Pons (tissue), 1 donor: ENCODE data around the gene IFT172.
A peak's percentile ranks its signal among the peaks of the same experiment; 100 is the strongest.

Experiments used
- DNase-seq: peaks from one replicate; pipeline ENCODE4 v3.0.0-alpha.2; 2016; ENCODE audit warnings: low spot score

IFT172 gene

GRCh38 chr2:27422958-27423357 is 66.6 kb downstream of the IFT172 start:
- DNase-seq, result no peak

GRCh38 chr2:27421660-27422250 is 67.8 kb downstream of the IFT172 start:
- DNase-seq, result no peak

DNA sequence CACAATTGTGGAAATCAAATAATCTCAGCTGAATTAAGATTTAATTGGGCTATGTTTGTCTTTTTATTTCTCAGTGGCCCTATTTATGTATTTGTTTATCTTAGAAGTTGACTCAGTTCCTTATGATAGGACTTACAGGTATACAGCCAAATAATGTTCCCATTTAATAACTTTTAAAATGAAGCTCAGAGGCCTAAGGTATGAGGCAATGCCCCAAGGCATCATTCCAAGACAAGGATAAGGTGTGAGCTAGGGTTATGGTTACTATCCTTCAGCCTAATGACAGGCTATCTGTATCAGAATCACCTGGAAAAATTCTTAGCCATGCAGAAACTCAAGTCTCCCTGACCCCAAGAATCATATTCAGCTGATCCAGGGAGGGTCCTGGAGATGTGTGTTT is 68.5 kb downstream of the IFT172 start:
- DNase-seq, result no peak

DNA sequence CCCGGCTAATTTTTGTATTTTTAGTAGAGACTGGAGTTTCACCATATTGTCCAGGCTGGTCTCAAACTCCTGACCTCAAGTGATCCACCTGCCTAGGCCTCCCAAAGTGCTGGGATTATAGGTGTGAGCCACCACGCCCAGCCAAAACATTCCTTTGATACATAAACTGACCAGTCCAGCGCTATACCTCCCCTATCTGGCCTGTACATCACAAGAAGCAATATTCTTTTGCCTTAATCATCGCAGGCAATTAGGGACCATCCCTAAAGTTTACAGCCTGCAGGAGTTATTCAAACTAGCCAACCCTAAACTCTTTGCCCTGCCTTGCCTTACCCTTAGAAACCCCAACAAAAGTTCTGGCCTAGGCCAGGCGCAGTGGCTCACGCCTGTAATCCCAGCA is 73.4 kb downstream of the IFT172 start:
- DNase-seq, result no peak

GRCh38 chr2:27412419-27413152 is 77.0 kb downstream of the IFT172 start:
- DNase-seq, result no peak

- DNase-seq, result peak; percentile 91
Observed at GRCh38 chr2:27409321-27410073, 80.0 kb downstream of the IFT172 start, which contains the start of gene PPM1G. Gene PPM1G (minus strand): TSS chr2:27409591. CDS start chr2:27409422, 169 bp downstream.

DNA sequence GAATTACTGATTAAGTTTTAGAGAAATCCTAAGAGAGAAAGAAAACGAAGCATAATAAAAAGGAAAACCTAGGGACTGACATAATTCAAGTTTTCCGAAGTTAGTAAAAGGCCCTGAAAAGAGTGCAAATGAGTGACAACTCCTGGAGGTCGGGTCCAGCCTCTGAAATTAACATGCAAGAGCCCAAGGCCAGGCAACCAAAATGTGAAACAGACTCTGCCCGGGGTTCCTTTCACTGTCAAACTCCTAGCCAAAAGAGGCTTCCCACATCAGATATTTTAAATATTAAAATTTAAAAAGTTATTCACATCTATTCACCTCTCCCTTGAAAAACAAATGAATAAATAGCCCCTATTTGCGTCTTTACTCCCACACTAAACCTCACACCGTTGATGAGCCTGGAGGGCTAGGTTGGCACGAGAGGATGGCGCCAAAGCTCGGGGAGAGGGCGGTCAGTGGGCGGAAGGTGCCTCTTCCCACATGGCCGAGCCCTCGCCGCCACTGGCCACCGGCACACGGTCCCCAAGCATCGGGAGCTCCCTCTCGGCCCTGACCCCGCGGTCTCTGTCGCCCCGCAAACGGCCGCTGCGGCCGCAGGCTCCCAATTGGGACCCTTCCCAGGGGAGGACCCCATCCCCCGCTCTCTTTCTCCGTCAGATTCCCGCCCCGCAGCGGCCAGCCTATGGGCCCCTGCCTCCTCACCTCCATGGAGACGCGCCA is 80.8 kb downstream of the IFT172 start:
- no peak for DNase-seq

DNA sequence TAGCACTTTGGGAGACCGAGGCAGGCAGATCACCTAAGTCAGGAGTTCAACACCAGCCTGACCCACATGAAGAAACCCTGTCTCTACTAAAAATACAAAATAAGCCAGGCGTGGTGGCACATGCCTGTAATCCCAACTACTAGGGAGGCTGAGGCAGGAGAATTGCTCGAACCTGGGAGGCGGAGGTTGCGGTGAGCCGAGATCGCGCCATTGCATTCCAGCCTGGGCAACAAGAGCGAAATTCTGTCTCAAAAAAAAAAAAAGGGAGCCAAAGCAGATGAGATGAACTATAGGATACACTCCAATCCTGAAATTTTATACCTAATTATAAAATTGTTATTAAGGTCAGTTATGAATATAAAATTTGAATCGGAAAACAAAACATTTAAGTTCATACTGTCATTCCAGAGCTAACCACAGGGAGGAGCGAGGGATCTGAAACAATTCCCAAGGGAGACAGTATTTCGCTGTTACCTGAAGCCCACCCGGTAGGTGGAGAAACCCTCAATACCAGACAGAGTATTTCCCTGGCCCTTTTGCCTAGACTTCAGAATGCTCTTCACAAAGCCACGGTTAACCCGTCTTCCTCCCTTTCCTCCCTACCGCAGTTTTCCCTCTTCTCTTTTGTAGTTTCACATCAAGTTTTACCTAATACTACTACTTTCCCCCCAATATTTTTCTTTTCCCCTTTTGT is 81.6 kb downstream of the IFT172 start:
- DNase-seq, result peak; percentile 20

GRCh38 chr2:27400348-27401135 is 89.0 kb downstream of the IFT172 start:
- no peak for DNase-seq

DNA sequence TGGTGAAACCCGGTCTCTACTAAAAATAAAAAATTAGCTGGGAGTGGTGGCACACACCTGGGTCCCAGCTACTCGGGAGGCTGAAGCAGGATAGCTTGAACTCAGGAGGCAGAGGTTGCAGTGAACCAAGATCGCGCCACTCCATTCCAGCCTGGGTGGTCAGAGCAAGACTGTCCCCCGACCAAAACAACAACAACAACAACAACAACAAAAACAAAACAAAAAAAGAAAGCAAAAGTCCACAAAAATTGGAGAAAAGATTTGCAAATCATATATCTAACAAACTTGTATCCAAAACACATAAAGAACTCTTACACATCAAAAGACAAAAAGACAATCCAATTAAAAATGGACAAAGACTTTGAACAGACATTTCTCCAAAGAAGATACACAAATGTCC is 90.6 kb downstream of the IFT172 start:
- DNase-seq, result no peak
